Natural killer cell (primary cell): ENCODE measurements around the gene AGAP2. TPM values are rescaled to one million over a fixed set of nuclear protein-coding genes. Genes with fewer than 3 reads are reported as not detected.

ENCODE experiments used
- ATAC-seq, 3 donors: fragments of 150-1000 bp in 2 of 3; fragments of 200-7000 bp in 1 of 3; cut with Tn5 transposase; 1 replicate in 1 of 3; 2 replicates in 2 of 3; pipeline ENCODE4 v1.10.0; 2021; ENCODE audit warnings: mild to moderate bottlenecking in 2 of 3, moderate library complexity in 2 of 3
- DNase-seq, 2 donors: peaks; one replicate each; pipeline versions ENCODE4 v3.0.0 to v3.0.0-alpha.2; 2013 to 2021; ENCODE audit warnings: mixed read lengths in 1 of 2
- H3K27ac ChIP-seq: one replicate; pipeline ENCODE4 v1.5.1; 2013; ENCODE audit warnings: mild to moderate bottlenecking, low read length
- H3K27me3 ChIP-seq: one replicate; pipeline ENCODE4 v1.6.1; 2013; ENCODE audit warnings: low read length; ENCODE audit not compliant: control insufficient read depth, insufficient read depth
- H3K36me3 ChIP-seq: one replicate; pipeline ENCODE4 v1.6.1; 2013; ENCODE audit warnings: low read length; ENCODE audit not compliant: control insufficient read depth, insufficient read depth
- H3K4me1 ChIP-seq: one replicate; pipeline ENCODE4 v1.6.1; 2013; ENCODE audit warnings: low read length; ENCODE audit not compliant: control insufficient read depth, insufficient read depth
- H3K4me3 ChIP-seq: one replicate; pipeline ENCODE4 v1.5.1; 2013; ENCODE audit warnings: low read length
- H3K9me3 ChIP-seq: one replicate; pipeline ENCODE4 v1.6.1; 2013; ENCODE audit warnings: low read length; ENCODE audit not compliant: control insufficient read depth, insufficient read depth
- H3K27ac Mint-ChIP-seq, 2 donors: one replicate each; pipeline ENCODE4 v1.8.0; 2022; ENCODE audit warnings: mild to moderate bottlenecking in 2 of 2, mixed read lengths in 2 of 2, moderate library complexity in 1 of 2
- H3K27me3 Mint-ChIP-seq, 2 donors: one replicate each; pipeline ENCODE4 v1.8.0; 2022; ENCODE audit warnings: low read depth in 2 of 2, mixed read lengths in 2 of 2
- H3K36me3 Mint-ChIP-seq: one replicate; pipeline ENCODE4 v1.8.0; 2022; ENCODE audit warnings: mixed read lengths
- H3K4me1 Mint-ChIP-seq, 2 donors: one replicate each; pipeline ENCODE4 v1.8.0; 2022; ENCODE audit warnings: mixed read lengths in 2 of 2
- H3K4me3 Mint-ChIP-seq: one replicate; pipeline ENCODE4 v1.8.0; 2022; ENCODE audit warnings: mild to moderate bottlenecking, moderate library complexity, mixed read lengths
- H3K9me3 Mint-ChIP-seq, 2 donors: one replicate each; pipeline ENCODE4 v1.8.0; 2022; ENCODE audit warnings: mixed read lengths in 2 of 2
- WGBS: methylation state at CpG from one replicate; pipeline ENCODE4 v1.1.7; 2013; ENCODE audit warnings: missing lambda C conversion rate; ENCODE audit not compliant: insufficient coverage; 5-methylcytosine and 5-hydroxymethylcytosine counted together
- intact Hi-C: fragments of 100-400 bp; cut with micrococcal nuclease; formaldehyde crosslinking; loops from one replicate; pipeline ENCODE4 v1.14.2; 2022
- total RNA-seq, 4 donors: library from RNA; stranded (reverse); fragments of 120-200 nt in 1 of 4; gene quantifications; one replicate each; pipeline versions ENCODE4 v1.2.3 to v1.2.4, GENCODE V29; 2013 to 2022
- TF ChIP-seq, protein P1 (sequence below): fragments of 200-600 bp; IDR thresholded peaks from one replicate; pipeline ENCODE4 v1.8.0; 2022; ENCODE audit warnings: antibody characterized with exemption

Gene AGAP2
- total RNA-seq, 3 donors from 2014 or later (not counting 1 experiment from before 2014, with no cell fraction given), result 54.1 to 63.5 (median 54.8) TPM

DNA sequence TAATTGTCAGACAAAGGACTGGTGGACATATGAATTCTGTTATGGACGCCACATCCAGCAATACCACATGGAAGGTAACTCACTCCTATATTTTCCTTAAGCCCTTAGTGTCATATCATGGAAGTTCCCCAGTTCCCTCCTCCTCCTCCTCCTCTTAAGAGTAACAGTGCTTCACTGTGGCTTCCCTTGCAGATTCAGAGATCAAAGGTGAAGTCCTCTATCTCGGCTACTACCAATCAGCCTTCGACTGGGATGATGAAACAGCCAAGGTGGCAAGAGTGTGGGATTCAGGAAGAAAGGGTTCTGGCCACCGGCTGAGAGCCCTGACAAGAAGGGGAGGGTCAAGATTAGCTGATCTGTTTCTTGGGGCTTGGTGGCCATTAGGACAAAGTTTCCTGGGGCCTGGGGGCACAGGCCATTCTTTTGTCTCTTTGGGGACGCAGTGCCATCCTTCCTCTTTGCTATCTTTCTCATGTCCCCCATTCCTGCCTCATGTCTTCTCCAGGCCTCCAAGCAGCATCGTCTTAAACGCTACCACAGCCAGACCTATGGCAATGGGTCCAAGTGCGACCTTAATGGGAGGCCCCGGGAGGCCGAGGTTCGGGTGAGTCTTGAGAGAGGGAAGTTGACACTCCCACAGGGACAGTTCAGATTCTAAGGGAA, 42.6 kb downstream of the AGAP2 start:
- Mint-ChIP-seq H3K4me1 (peaks cover 6 to 14% of the 10 kb centered on the region in 2 donors), H3K9me3 (no peaks in the 10 kb centered on the region), H3K4me3 (peak overlapping the region; percentile 28), H3K36me3 (no peaks in the 10 kb centered on the region), H3K27me3 (peaks cover 0 to under 1% of the 10 kb centered on the region in 2 donors), H3K27ac (no peak overlapping the region)
- Histone ChIP-seq H3K27me3 (no peaks in the 10 kb centered on the region), H3K36me3 (peaks cover 29% of the 10 kb centered on the region), H3K27ac (no peak overlapping the region), H3K9me3 (no peaks in the 10 kb centered on the region), H3K4me3 (no peak overlapping the region), H3K4me1 (peaks cover 14% of the 10 kb centered on the region)
- 98% methylated on average over 10 of the region's 11 CpGs for WGBS
- TF ChIP-seq, protein P1, sequence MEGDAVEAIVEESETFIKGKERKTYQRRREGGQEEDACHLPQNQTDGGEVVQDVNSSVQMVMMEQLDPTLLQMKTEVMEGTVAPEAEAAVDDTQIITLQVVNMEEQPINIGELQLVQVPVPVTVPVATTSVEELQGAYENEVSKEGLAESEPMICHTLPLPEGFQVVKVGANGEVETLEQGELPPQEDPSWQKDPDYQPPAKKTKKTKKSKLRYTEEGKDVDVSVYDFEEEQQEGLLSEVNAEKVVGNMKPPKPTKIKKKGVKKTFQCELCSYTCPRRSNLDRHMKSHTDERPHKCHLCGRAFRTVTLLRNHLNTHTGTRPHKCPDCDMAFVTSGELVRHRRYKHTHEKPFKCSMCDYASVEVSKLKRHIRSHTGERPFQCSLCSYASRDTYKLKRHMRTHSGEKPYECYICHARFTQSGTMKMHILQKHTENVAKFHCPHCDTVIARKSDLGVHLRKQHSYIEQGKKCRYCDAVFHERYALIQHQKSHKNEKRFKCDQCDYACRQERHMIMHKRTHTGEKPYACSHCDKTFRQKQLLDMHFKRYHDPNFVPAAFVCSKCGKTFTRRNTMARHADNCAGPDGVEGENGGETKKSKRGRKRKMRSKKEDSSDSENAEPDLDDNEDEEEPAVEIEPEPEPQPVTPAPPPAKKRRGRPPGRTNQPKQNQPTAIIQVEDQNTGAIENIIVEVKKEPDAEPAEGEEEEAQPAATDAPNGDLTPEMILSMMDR, result no peak
- no peak for DNase-seq
- intact Hi-C loops, result no loop called here
- ATAC-seq, result no peak

DNA sequence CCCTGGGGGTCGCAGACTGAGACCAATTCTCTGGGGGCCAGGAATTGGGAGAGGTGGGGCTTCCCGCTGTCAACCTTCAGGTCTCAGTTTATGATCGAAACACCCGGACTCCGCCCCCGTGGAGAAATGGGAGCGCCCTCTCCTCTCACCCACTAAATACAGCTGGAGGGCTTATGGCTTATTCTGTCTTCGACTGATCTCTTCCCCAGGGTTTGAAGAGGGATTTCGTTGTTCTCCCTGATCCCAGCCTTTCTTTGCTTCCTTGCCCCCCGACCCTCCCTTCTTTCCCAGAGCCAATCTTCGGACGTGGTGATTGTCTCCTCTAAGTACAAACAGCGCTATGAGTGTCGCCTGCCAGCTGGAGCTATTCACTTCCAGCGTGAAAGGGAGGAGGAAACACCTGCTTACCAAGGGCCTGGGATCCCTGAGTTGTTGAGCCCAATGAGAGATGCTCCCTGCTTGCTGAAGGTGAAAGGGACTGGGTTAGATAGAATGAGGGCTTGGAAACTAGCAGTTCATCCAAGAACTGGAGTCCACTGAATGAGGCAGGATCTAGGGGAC, 44.0 kb downstream of the AGAP2 start:
- Histone ChIP-seq H3K4me1 (peaks cover 14% of the 10 kb centered on the region), H3K27ac (peak overlapping the region; percentile 57), H3K27me3 (no peaks in the 10 kb centered on the region), H3K36me3 (peaks cover 29% of the 10 kb centered on the region), H3K4me3 (peak overlapping the region; percentile 82), H3K9me3 (no peaks in the 10 kb centered on the region)
- WGBS, result under 1% methylated on average over 15 of the region's 15 CpGs
- Mint-ChIP-seq H3K27ac (no peak overlapping the region), H3K9me3 (no peaks in the 10 kb centered on the region), H3K4me3 (no peak overlapping the region), H3K4me1 (peaks cover 6 to 14% of the 10 kb centered on the region in 2 donors), H3K36me3 (no peaks in the 10 kb centered on the region), H3K27me3 (peaks cover 3 to 11% of the 10 kb centered on the region in 2 donors)
- TF ChIP-seq, protein P1, result no peak
- DNase-seq (no peak), ATAC-seq (no peak)
- intact Hi-C loops, result loop anchor here (5.0 kb wide), 1 partner anchor 172 kb away; the partner anchor contains the start of genes DDIT3 and MBD6

DNA sequence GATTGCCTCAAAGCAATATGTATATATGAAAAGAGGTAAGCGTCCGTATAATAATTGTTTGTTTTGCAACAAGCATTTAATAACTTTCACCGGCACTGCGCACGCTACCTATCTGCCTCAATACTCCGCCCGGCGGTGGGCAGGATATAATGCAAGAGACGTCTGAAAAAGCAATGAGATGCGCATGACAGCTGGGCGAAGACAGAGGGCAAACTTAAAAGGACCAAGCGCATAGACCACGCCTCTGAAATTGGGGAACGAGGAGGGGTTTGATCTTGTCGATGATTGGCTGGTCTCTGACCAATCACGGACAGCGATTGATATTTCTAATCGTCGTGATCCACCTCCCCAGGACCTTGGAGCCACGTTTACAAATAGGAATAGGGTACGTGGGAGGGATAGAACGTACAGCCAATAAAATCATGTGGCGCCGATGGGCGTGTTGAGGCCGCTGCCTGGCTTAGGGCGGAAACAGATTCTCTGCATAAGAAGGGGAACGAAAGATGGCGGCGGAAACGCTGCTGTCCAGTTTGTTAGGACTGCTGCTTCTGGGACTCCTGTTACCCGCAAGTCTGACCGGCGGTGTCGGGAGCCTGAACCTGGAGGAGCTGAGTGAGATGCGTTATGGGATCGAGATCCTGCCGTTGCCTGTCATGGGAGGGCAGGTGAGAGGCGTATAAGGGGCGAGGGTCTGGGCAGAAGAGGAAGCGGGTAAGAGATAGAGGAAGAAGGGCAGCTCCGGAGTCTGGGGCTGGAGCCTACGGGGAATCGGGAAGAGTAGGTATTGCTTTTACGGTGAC, 44.7 kb downstream of the AGAP2 start, which contains the start of gene OS9:
Gene OS9 (plus strand): TSS at position 474 of the 800 bp plus-strand sequence. CDS start 30 bp downstream, at position 504.
- no peaks in the 10 kb centered on the region for H3K36me3 Mint-ChIP-seq
- intact Hi-C loops, result loop anchor here (1.0 to 5.0 kb wide), 3 partner anchors 50 to 172 kb away; partner anchors contain the start of genes DDIT3 and MBD6
- H3K4me1 ChIP-seq, result peaks cover 14% of the 10 kb centered on the region
- WGBS, result under 1% methylated on average over 42 of the region's 45 CpGs
- H3K27me3 ChIP-seq, result no peaks in the 10 kb centered on the region
- peak; percentile 91 to 98 (median 92) for ATAC-seq
- DNase-seq, result peak; percentile 88 to 100
- H3K36me3 ChIP-seq, result peaks cover 29% of the 10 kb centered on the region
- peaks cover 2 to 8% of the 10 kb centered on the region in 2 donors for H3K4me1 Mint-ChIP-seq
- no peaks in the 10 kb centered on the region for H3K9me3 ChIP-seq
- peaks cover 3 to 15% of the 10 kb centered on the region in 2 donors for H3K27me3 Mint-ChIP-seq
- H3K27ac Mint-ChIP-seq, result no peak within 1 kb of the TSS
- H3K9me3 Mint-ChIP-seq, result no peaks in the 10 kb centered on the region
- no peak within 1 kb of the TSS for H3K4me3 Mint-ChIP-seq
- TF ChIP-seq, protein P1, result peak; percentile 85
- peak within 1 kb of the TSS; percentile 57 for H3K27ac ChIP-seq
- H3K4me3 ChIP-seq, result peak within 1 kb of the TSS; percentile 82
